Measurements from ENCODE around the gene TMEM243.

DNA sequence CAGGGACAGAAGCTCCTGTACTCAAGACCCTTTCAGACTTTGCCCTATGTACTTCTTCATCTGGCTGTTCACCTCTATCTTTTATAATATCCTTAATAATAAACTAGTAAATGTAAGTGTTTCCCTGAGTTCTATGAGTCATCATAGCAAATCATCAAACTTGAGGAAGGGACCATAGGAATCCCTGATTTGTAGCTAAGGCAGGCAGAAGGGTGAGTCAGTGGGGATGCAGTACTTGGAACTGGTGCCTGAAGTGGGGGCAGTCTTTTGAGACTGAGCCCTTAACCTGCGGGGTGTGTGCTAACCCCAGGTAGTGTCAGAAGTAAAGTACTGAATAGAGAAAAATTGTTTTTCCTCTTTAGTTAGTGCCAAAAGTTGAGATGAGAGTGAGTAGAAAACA lies 6.2 kb upstream of the TMEM243 start:
- TF ChIP-seq ZNF282 (IDR thresholded peaks at IDR 0.05; ENCODE audit: partially characterized antibody): no peak
- no peak for TF ChIP-seq ZNF777 (CRISPR knock-in tag; IDR thresholded peaks at IDR 0.05)
- no peak for TF ChIP-seq CHD4 (IDR thresholded peaks at IDR 0.05; ENCODE audit: borderline replicate concordance, low read length)
- TF ChIP-seq, protein P1, sequence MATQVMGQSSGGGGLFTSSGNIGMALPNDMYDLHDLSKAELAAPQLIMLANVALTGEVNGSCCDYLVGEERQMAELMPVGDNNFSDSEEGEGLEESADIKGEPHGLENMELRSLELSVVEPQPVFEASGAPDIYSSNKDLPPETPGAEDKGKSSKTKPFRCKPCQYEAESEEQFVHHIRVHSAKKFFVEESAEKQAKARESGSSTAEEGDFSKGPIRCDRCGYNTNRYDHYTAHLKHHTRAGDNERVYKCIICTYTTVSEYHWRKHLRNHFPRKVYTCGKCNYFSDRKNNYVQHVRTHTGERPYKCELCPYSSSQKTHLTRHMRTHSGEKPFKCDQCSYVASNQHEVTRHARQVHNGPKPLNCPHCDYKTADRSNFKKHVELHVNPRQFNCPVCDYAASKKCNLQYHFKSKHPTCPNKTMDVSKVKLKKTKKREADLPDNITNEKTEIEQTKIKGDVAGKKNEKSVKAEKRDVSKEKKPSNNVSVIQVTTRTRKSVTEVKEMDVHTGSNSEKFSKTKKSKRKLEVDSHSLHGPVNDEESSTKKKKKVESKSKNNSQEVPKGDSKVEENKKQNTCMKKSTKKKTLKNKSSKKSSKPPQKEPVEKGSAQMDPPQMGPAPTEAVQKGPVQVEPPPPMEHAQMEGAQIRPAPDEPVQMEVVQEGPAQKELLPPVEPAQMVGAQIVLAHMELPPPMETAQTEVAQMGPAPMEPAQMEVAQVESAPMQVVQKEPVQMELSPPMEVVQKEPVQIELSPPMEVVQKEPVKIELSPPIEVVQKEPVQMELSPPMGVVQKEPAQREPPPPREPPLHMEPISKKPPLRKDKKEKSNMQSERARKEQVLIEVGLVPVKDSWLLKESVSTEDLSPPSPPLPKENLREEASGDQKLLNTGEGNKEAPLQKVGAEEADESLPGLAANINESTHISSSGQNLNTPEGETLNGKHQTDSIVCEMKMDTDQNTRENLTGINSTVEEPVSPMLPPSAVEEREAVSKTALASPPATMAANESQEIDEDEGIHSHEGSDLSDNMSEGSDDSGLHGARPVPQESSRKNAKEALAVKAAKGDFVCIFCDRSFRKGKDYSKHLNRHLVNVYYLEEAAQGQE (IDR thresholded peaks at IDR 0.05; ENCODE audit: borderline replicate concordance in 1 of 2, low read depth in 1 of 2, low read length in 2 of 2): no peak
- no peak for TF ChIP-seq CAMTA2 (CRISPR knock-in tag; IDR thresholded peaks at IDR 0.05; ENCODE audit: borderline replicate concordance)
- no peak for TF ChIP-seq HNRNPUL1 (IDR thresholded peaks at IDR 0.05; ENCODE audit: low read depth, low read length)
- no peak for TF ChIP-seq KDM2A (CRISPR knock-in tag; IDR thresholded peaks at IDR 0.05; ENCODE audit: borderline replicate concordance, low read depth)
- TF ChIP-seq POLR2A (IDR thresholded peaks at IDR 0.05; ENCODE audit: insufficient read depth in 1 of 2, low read depth in 2 of 2, low read length in 2 of 2): no peak
